HG03460 (cell line): ENCODE measurements around the gene PIP4K2A.

ENCODE experiments used
- ATAC-seq: cut with Tn5 transposase; IDR thresholded peaks from one replicate; pipeline ENCODE4 v1.9.1; 2021; ENCODE audit not compliant: unreplicated experiment

PIP4K2A gene

DNA sequence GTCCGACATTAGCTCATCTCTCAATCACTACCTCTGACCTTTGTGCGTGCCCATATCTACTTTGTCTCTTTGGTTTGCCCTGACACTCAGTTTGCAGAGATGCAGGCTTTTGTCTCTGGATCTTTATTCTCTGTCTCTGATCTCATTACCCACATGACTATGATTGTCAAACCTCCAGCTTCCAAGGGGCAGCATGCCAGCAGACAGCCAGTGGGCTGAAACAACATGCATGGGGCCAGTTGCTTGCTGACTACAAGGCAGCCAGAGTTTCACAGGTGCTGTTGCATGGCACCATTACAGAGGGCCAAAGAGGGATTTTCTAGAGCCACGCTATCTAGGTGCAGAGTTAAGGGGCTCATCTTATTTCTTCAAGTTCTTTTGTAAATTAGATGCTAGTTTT is 222.9 kb downstream of the PIP4K2A start:
- ATAC-seq: no peak

DNA sequence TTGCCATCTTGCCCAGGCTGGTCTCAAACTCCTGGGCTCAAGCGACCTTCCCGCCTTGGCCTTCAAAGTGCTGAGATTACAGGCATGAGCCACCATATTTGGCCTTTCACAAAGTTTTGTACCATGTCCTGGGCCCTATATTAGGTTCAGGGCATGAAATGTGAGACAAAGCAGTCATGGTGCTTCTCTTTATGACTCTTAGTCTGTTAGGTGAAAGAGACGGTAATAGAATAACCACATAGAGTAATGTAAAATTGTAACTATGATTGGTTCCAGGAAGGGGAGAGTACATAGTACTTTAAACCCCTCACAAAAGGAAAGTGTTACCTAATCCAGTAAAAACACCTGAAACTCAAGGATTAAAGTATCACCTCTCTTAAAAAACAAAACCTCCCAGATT is 224.4 kb downstream of the PIP4K2A start:
- ATAC-seq: no peak

DNA sequence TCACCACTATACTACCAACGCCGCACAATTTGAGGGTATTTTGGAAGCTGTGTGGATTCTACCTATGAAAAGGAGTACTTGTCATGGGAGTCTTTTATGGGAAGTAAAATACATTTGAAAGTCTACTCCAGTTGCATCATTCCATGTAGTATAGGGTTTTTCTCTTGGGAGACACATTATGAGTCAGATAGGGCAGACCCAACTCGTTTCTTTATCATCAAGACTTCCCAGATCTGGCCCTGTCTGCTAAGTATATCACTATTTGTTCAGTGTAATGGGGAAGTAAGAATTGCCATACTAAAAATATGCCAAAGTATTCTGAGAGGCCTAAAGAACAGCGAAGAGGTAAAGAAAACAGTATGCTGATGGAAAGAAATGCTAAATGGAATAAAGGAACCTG is 224.9 kb downstream of the PIP4K2A start:
- ATAC-seq: no peak

DNA sequence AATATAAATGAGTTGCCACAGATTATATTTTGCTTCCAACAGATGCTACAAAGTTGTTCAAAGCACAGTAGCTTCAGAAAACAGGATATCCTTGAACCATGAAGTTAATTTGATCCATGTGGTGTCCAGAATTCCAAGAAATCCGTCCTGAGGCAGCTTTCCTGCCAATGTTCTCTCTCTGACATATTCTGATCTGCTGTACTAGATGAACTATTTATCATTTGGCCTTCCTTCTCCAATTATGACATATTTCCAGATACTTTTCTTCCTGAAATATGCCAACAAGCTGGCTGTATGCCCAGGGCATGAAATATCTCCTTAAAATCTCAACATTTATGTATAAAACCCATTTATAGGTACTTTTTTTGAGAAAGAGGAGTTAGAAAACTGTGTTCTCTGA is 227.9 kb downstream of the PIP4K2A start:
- ATAC-seq: no peak
